WTC11 (cell line): Measurements from ENCODE around the gene ZNF683. TPM values are rescaled to one million over a fixed set of nuclear protein-coding genes. Genes with fewer than 3 reads are reported as not detected.
A peak's percentile ranks its signal among the peaks of the same experiment; 100 is the strongest.

Source experiments
- ATAC-seq: fragments of 200-7000 bp; cut with Tn5 transposase; 2 replicates; pipeline ENCODE4 v1.10.0; 2021; ENCODE audit warnings: mild to moderate bottlenecking, moderate library complexity
- CTCF ChIA-PET: fragments of 300-600 bp; sonication (Branson Sonifier 250); formaldehyde crosslinking; loops from one replicate; lab custom pipeline; 2021; ENCODE audit warnings: antibody characterized with exemption; lab: Charles Lee
- POLR2A ChIA-PET: fragments of 350-600 bp; sonication (Branson Sonifier 250); formaldehyde crosslinking; loops from one replicate; lab custom pipeline; 2021; ENCODE audit warnings: antibody characterized with exemption; lab: Charles Lee
- DNase-seq: peaks from one replicate; pipeline ENCODE4 v3.0.0; 2021; ENCODE audit warnings: low spot score
- H3K27ac Mint-ChIP-seq: 2 replicates; pipeline ENCODE4 v1.8.0; 2021; ENCODE audit warnings: mixed read lengths
- H3K27me3 Mint-ChIP-seq: 2 replicates; pipeline ENCODE4 v1.8.0; 2021; ENCODE audit warnings: low read depth, mild to moderate bottlenecking, moderate library complexity, mixed read lengths
- H3K36me3 Mint-ChIP-seq: 2 replicates; pipeline ENCODE4 v1.8.0; 2021; ENCODE audit warnings: mixed read lengths
- H3K4me1 Mint-ChIP-seq: 2 replicates; pipeline ENCODE4 v1.8.0; 2022; ENCODE audit warnings: mixed read lengths
- H3K4me3 Mint-ChIP-seq: 2 replicates; pipeline ENCODE4 v1.8.0; 2021; ENCODE audit warnings: mild to moderate bottlenecking, moderate library complexity, mixed read lengths
- H3K9me3 Mint-ChIP-seq: 2 replicates; pipeline ENCODE4 v1.8.0; 2021; ENCODE audit warnings: mixed read lengths
- AR ChIP-seq: fragments of 250-450 bp; sonication (Bioruptor Pico); IDR thresholded peaks from 2 replicates; pipeline ENCODE4 v1.9.0; 2021; ENCODE audit warnings: mild to moderate bottlenecking
- EMX1 ChIP-seq: fragments of 250-450 bp; sonication (Bioruptor Pico); IDR thresholded peaks from 2 replicates; pipeline ENCODE4 v1.8.0; 2021; ENCODE audit warnings: mild to moderate bottlenecking
- KAT7 ChIP-seq: sonication (generic); formaldehyde crosslinking; IDR thresholded peaks from 2 replicates; pipeline ENCODE4 v1.8.1; 2023; ENCODE audit warnings: missing genetic modification reagents, mild to moderate bottlenecking, borderline replicate concordance
- RELA ChIP-seq: sonication (generic); formaldehyde crosslinking; IDR thresholded peaks from 2 replicates; pipeline ENCODE4 v1.8.1; 2022; ENCODE audit warnings: missing genetic modification reagents, mild to moderate bottlenecking, borderline replicate concordance
- RORB ChIP-seq: fragments of 250-450 bp; sonication (Bioruptor Pico); IDR thresholded peaks from 2 replicates; pipeline ENCODE4 v1.9.0; 2021; ENCODE audit warnings: mild to moderate bottlenecking
- SP1 ChIP-seq: sonication (generic); formaldehyde crosslinking; conservative IDR thresholded peaks from 2 replicates; pipeline ENCODE4 v1.8.1; 2022; ENCODE audit warnings: missing genetic modification reagents
- TP53 ChIP-seq: sonication (generic); formaldehyde crosslinking; IDR thresholded peaks from 2 replicates; pipeline ENCODE4 v1.8.1; 2023; ENCODE audit warnings: mild to moderate bottlenecking, missing genetic modification reagents
- ZBTB43 ChIP-seq: sonication (generic); formaldehyde crosslinking; IDR thresholded peaks from 2 replicates; pipeline ENCODE4 v1.8.1; 2023; ENCODE audit warnings: mild to moderate bottlenecking, missing genetic modification reagents
- ZNF263 ChIP-seq: sonication (generic); formaldehyde crosslinking; IDR thresholded peaks from 2 replicates; pipeline ENCODE4 v1.8.1; 2022; ENCODE audit warnings: low read depth, mild to moderate bottlenecking, moderate library complexity, missing genetic modification reagents
- ZNF281 ChIP-seq: sonication (generic); formaldehyde crosslinking; IDR thresholded peaks from 2 replicates; pipeline ENCODE4 v1.8.0; 2023; ENCODE audit warnings: mild to moderate bottlenecking, missing genetic modification reagents
- ZNF396 ChIP-seq: fragments of 250-450 bp; sonication (Bioruptor Pico); IDR thresholded peaks from 2 replicates; pipeline ENCODE4 v1.8.0; 2021; ENCODE audit warnings: mild to moderate bottlenecking, moderate library complexity, borderline replicate concordance
- ZNF423 ChIP-seq: fragments of 250-450 bp; sonication (Bioruptor Pico); IDR thresholded peaks from 2 replicates; pipeline ENCODE4 v2.1.2; 2022; ENCODE audit warnings: mild to moderate bottlenecking, moderate library complexity
- ZNF425 ChIP-seq: fragments of 250-450 bp; sonication (Bioruptor Pico); conservative IDR thresholded peaks from 2 replicates; pipeline ENCODE4 v1.9.0; 2021; ENCODE audit warnings: mild to moderate bottlenecking
- total RNA-seq: library from RNA; stranded (reverse); gene quantifications from 3 replicates; pipeline ENCODE4 v1.2.3, GENCODE V29; 2021
- TF ChIP-seq, protein P1 (sequence below): sonication (generic); formaldehyde crosslinking; IDR thresholded peaks from 2 replicates; pipeline ENCODE4 v1.8.1; 2023; ENCODE audit warnings: mild to moderate bottlenecking, missing genetic modification reagents
- TF ChIP-seq, protein P2 (sequence below): fragments of 250-450 bp; sonication (Bioruptor Pico); IDR thresholded peaks from 2 replicates; pipeline ENCODE4 v1.8.0; 2021; ENCODE audit warnings: mild to moderate bottlenecking
- TF ChIP-seq, protein P3 (sequence below): sonication (generic); formaldehyde crosslinking; IDR thresholded peaks from 2 replicates; pipeline ENCODE4 v1.8.0; 2022; ENCODE audit warnings: mild to moderate bottlenecking, missing genetic modification reagents

Gene ZNF683
- total RNA-seq, 1 experiment from 2014 or later: not detected

DNA sequence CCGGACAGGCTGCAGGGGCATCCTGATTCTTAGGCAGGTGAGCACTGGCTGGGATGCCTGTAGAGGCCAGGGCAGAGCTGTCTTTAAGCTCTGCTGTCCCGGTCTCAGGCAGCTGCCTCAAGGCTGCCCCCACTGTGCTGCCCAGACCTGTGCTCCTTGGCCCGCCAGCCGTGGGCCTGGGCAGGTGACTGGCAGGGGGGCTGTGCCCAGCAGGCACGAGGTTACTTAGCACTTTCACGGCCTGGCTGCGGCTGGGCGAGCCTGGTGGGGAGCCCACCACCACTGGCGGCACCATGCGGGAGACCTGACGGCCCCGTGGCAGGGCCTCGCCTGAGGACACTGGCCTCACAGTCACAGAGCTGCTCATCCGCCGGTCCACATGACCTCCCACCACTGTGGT is 26.8 kb downstream of the ZNF683 start (continued):
- TF ChIP-seq, protein P1, sequence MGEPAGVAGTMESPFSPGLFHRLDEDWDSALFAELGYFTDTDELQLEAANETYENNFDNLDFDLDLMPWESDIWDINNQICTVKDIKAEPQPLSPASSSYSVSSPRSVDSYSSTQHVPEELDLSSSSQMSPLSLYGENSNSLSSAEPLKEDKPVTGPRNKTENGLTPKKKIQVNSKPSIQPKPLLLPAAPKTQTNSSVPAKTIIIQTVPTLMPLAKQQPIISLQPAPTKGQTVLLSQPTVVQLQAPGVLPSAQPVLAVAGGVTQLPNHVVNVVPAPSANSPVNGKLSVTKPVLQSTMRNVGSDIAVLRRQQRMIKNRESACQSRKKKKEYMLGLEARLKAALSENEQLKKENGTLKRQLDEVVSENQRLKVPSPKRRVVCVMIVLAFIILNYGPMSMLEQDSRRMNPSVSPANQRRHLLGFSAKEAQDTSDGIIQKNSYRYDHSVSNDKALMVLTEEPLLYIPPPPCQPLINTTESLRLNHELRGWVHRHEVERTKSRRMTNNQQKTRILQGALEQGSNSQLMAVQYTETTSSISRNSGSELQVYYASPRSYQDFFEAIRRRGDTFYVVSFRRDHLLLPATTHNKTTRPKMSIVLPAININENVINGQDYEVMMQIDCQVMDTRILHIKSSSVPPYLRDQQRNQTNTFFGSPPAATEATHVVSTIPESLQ: no peak
- TF ChIP-seq ZNF423 (CRISPR knock-in tag) (no peak), RELA (CRISPR knock-in tag) (no peak), SP1 (no peak), TP53 (CRISPR knock-in tag) (no peak), KAT7 (CRISPR knock-in tag) (no peak), ZNF263 (CRISPR knock-in tag) (no peak), RORB (no peak), EMX1 (CRISPR knock-in tag) (no peak), ZNF396 (no peak), ZNF425 (CRISPR knock-in tag) (no peak)
- TF ChIP-seq, protein P2, sequence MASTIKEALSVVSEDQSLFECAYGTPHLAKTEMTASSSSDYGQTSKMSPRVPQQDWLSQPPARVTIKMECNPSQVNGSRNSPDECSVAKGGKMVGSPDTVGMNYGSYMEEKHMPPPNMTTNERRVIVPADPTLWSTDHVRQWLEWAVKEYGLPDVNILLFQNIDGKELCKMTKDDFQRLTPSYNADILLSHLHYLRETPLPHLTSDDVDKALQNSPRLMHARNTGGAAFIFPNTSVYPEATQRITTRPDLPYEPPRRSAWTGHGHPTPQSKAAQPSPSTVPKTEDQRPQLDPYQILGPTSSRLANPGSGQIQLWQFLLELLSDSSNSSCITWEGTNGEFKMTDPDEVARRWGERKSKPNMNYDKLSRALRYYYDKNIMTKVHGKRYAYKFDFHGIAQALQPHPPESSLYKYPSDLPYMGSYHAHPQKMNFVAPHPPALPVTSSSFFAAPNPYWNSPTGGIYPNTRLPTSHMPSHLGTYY: no peak

GRCh38 chr1:26344147-26344920 is 28.2 kb downstream of the ZNF683 start:
- no peak for ATAC-seq
- Mint-ChIP-seq H3K4me3 (no peak overlapping the region), H3K27me3 (no peaks in the 10 kb centered on the region), H3K4me1 (peaks cover 3% of the 10 kb centered on the region; the same call in 1 of the 2 replicates), H3K27ac (no peak overlapping the region), H3K9me3 (no peaks in the 10 kb centered on the region), H3K36me3 (no peaks in the 10 kb centered on the region)
- no peak for TF ChIP-seq ZBTB43 (CRISPR knock-in tag)
- TF ChIP-seq, protein P3, sequence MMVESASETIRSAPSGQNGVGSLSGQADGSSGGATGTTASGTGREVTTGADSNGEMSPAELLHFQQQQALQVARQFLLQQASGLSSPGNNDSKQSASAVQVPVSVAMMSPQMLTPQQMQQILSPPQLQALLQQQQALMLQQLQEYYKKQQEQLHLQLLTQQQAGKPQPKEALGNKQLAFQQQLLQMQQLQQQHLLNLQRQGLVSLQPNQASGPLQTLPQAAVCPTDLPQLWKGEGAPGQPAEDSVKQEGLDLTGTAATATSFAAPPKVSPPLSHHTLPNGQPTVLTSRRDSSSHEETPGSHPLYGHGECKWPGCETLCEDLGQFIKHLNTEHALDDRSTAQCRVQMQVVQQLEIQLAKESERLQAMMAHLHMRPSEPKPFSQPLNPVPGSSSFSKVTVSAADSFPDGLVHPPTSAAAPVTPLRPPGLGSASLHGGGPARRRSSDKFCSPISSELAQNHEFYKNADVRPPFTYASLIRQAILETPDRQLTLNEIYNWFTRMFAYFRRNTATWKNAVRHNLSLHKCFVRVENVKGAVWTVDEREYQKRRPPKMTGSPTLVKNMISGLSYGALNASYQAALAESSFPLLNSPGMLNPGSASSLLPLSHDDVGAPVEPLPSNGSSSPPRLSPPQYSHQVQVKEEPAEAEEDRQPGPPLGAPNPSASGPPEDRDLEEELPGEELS (CRISPR knock-in tag): no peak
- DNase-seq: no peak
- ChIA-PET CTCF (interaction anchor here (0.5 to 1.2 kb wide), 2 partner anchors 76 to 111 kb away, joined by 3 read pairs; no protein-coding TSS in a partner anchor), POLR2A (no interaction called here)

DNA sequence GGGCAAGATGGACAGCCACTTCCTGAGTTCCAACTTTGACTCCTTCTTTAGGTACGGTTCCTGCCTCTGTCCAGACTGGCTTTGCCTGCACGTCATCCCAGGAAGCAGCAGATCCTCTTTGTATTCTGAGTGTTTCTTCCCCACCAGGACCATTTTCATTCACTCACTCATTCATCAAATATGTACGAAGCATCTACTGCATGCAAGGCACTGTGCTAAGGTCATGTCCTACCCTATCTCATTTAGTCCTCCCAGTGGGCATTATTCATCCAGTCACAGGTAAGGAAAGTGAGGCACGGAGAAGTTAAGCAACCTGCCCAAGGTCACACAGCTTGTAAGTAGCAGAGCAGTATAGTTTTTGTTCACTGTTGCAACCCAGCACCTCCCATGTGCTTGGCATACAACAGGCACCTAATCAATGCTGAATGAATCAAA is 32.5 kb downstream of the ZNF683 start:
- CTCF ChIA-PET: interaction anchor here (1.3 to 4.2 kb wide), 2 partner anchors 20 to 55 kb away, joined by 4 to 18 read pairs; no protein-coding TSS in a partner anchor
- Mint-ChIP-seq H3K4me1 (peaks cover 23% of the 10 kb centered on the region), H3K9me3 (no peaks in the 10 kb centered on the region), H3K36me3 (no peaks in the 10 kb centered on the region; the same call in 1 of the 2 replicates), H3K27me3 (peaks cover 8% of the 10 kb centered on the region), H3K4me3 (no peak overlapping the region), H3K27ac (peak overlapping the region; percentile 2; the same call in 1 of the 2 replicates)
- ATAC-seq (no peak), DNase-seq (no peak)
- POLR2A ChIA-PET: no interaction called here
- TF ChIP-seq ZNF281 (CRISPR knock-in tag) (no peak), AR (CRISPR knock-in tag) (no peak)
